Activated CD8-positive, alpha-beta memory T cell treated with anti-CD3 and anti-CD28 coated beads, Interleukin-2, amount 50 U/mL, for 24 hours (primary cell): ENCODE measurements around the gene LRRC3C.
"Not testable (repeated sequence)": the region's sequence is repeated elsewhere in the genome, so short reads cannot be mapped to it uniquely, and the experiment has no call there.

ENCODE experiments used
- DNase-seq: peaks from one replicate; pipeline ENCODE4 v3.0.0-alpha.2; 2020; ENCODE audit errors: extremely low read depth

LRRC3C gene

GRCh38 chr17:39927101-39927928, at the start of gene LRRC3C, which contains the start of gene ORMDL3:
TSS of gene LRRC3C (plus strand) at chr17:39927732. CDS start at chr17:39941524, 13,792 bp downstream.
TSS of gene ORMDL3 (minus strand) at chr17:39927601. CDS start at chr17:39924203, 3,398 bp downstream.
- peak; percentile 70 for DNase-seq

GRCh38 chr17:39886102-39886501, 41.4 kb upstream of the LRRC3C start:
- not testable (repeated sequence) for DNase-seq

GRCh38 chr17:39887078-39887477, 40.5 kb upstream of the LRRC3C start:
- DNase-seq: no peak

GRCh38 chr17:39889200-39889599, 38.3 kb upstream of the LRRC3C start:
- DNase-seq: no peak

- DNase-seq: no peak
These were observed 32.7 kb upstream of the LRRC3C start for GRCh38 chr17:39894681-39895376.

- no peak for DNase-seq
These were observed 29.4 kb upstream of the LRRC3C start for GRCh38 chr17:39898088-39898487.

GRCh38 chr17:39899215-39899614, 28.3 kb upstream of the LRRC3C start:
- DNase-seq: no peak

- not testable (repeated sequence) for DNase-seq
These were observed 25.5 kb upstream of the LRRC3C start for GRCh38 chr17:39902027-39902426.

- no peak for DNase-seq
These were observed 24.2 kb upstream of the LRRC3C start for GRCh38 chr17:39903158-39903884.

- DNase-seq: no peak
These were observed 22.6 kb upstream of the LRRC3C start for GRCh38 chr17:39904990-39905288.

- no peak for DNase-seq
These were observed 18.7 kb upstream of the LRRC3C start for GRCh38 chr17:39908789-39909352.

- no peak for DNase-seq
These were observed 13.5 kb upstream of the LRRC3C start for GRCh38 chr17:39913989-39914388.

GRCh38 chr17:39915559-39915958, 12.0 kb upstream of the LRRC3C start:
- DNase-seq: no peak

GRCh38 chr17:39916918-39917317, 10.6 kb upstream of the LRRC3C start:
- DNase-seq: no peak

GRCh38 chr17:39919087-39919683, 8.3 kb upstream of the LRRC3C start:
- no peak for DNase-seq

- DNase-seq: peak; percentile 32
These were observed 7.0 kb upstream of the LRRC3C start for GRCh38 chr17:39920218-39921210.

- no peak for DNase-seq
These were observed 6.2 kb upstream of the LRRC3C start for GRCh38 chr17:39921323-39921722.

GRCh38 chr17:39922006-39922405, 5.5 kb upstream of the LRRC3C start:
- no peak for DNase-seq

- no peak for DNase-seq
These were observed 4.3 kb upstream of the LRRC3C start for GRCh38 chr17:39923230-39923629.
